GM10248 (cell line): ENCODE results near the gene POLR1C.
"Not testable (repeated sequence)": the region's sequence is repeated elsewhere in the genome, so short reads cannot be mapped to it uniquely, and the experiment has no call there.

ENCODE experiments used
- CTCF ChIA-PET: fragments of 300-600 bp; sonication (Branson Sonifier 250); formaldehyde crosslinking; extraction: SDS; loops from one replicate; lab custom pipeline; 2021; ENCODE audit warnings: antibody characterized with exemption; lab: Yijun Ruan, JAX
- POLR2A ChIA-PET: fragments of 350-650 bp; sonication (Branson Sonifier 250); formaldehyde crosslinking; extraction: SDS; loops from one replicate; lab custom pipeline; 2020; ENCODE audit warnings: antibody characterized with exemption; lab: Yijun Ruan, JAX
- DNase-seq: peaks from one replicate; pipeline ENCODE4 v3.0.0; 2012; ENCODE audit errors: extremely low spot score
- CTCF ChIP-seq: IDR thresholded peaks from 2 replicates; pipeline ENCODE4 v1.5.1; 2012; ENCODE audit warnings: mild to moderate bottlenecking, low read depth; ENCODE audit errors: extremely low read depth, missing control alignments, control extremely low read depth

POLR1C gene

DNA sequence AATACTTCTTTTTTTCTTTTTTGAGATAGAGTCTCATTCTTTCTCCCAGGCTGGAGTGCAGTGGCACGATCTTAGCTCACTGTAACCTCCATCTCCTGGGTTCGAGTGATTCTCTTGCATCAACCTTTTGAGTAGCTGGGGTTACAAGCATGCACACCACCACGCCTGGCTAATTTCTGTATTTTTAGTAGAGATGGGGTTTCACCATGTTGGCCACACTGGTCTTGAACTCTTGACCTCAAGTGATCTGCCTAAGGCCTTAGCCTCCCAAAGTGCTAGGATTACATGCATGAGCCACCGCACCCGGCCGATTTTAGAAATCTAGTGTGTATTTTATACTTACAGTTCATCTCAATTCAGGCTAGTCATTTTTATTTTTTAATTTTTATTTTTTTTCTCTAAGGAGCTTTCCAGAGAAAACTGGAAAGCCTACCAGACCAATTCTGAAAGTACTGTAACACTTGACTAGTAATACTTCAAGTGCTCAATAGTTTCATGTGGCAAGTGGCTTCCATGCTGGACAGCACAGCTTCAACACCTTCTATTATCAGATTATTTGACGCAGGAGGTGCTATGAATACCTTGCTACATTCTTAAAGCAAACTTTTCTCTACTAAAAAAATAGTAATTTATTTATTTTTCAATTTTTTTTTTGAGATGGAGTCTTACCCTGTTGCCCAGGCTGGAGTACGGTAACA lies 25.0 kb downstream of the POLR1C start:
- DNase-seq = peak; percentile 28
- TF ChIP-seq CTCF = no peak
- POLR2A ChIA-PET = interaction anchor here (0.6 kb wide), 1 partner anchor 368 kb away, joined by 4 read pairs; no protein-coding TSS in a partner anchor
- CTCF ChIA-PET = interaction anchor here (1.3 kb wide), 1 partner anchor 35 kb away, joined by 4 read pairs; no protein-coding TSS in a partner anchor

DNA sequence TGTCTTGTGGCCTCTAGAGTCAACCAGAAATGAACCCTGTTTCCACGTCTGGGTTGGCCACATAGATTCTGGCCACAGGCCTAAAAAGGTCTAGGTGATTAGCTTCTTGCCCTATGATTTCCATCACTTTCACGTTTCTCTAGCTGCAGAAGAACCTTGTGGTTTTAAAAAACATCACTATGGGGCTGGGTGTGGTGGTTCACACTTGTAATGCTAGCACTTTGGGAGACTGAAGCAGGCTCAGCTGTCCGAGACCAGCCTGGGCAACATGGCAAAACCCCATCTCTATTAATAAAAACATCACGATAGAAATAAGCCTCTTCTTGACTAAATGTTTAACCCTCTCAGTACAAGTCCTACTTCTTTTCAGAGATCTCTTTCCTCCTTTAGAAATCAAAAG lies 27.6 kb downstream of the POLR1C start:
- TF ChIP-seq CTCF = no peak
- CTCF ChIA-PET = interaction anchor here (0.6 to 1.0 kb wide), 3 partner anchors 14 to 37 kb away, joined by 3 to 4 read pairs (median 3); no protein-coding TSS in a partner anchor
- no peak for DNase-seq
- POLR2A ChIA-PET = no interaction called here

DNA sequence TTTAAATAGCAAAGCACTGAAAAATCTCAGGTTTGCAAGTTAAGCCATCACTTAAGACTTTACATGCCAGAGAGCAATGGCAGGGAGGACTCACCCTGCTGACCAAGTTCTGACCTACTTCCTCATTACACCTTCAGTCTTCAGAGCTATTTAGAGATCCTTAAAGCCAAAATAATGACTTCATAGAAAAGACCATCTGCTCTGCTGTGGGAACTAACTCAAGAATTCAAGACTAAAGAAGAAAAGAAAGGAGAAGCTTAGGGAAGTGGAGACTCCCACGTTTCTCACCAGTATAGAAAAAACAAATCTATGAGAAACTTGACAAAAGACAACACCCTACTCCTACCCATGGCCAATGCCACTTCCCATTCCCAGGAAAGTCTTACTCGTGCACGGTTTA lies 30.3 kb downstream of the POLR1C start:
- peak; percentile 26 for DNase-seq
- CTCF ChIA-PET = interaction anchor here (0.9 to 2.5 kb wide), 6 partner anchors 15 to 223 kb away, joined by 3 to 8 read pairs (median 4); partner anchors contain the start of genes POLH, VEGFA and XPO5
- POLR2A ChIA-PET = no interaction called here
- no peak for TF ChIP-seq CTCF

DNA sequence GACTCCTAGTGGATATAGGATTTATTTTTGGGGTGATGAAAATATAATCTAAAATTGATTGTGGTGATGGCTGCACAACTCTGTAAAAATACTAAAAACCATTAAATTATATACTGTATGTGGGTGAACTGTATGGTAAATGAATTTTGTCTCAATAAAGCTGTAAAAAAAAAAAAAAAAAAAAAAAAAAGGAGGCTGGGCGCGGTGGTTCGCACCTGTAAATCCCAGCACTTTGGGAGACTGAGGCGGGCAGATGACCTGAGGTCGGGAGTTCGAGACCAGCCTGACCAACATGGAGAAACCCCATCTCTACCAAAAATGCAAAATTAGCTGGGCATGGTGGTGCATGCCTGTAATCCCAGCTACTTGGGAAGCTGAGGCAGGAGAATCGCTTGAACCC lies 40.7 kb downstream of the POLR1C start:
- POLR2A ChIA-PET = interaction anchor here (0.6 kb wide), 1 partner anchor 63 kb away, joined by 3 read pairs; no protein-coding TSS in a partner anchor
- CTCF ChIA-PET, DNase-seq: not testable (repeated sequence)

DNA sequence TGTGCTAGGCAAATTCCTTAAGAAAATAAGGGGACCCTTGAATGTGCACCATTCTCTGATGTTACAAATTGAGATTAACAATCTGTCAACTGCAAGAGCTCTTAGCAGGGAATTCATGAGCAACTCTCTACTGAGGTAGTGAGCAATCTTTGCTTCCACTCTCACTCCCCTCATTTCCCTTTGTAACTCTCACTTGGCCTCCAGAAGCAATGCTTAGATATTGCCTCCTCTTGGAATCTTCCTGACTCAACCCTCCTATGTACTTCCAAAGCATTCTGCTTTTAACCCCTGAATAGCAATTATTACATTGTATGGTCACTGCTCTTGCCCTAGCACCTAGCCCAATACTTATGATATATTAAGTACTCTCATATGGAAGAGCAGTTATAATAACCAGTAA lies 42.4 kb downstream of the POLR1C start:
- POLR2A ChIA-PET = no interaction called here

DNA sequence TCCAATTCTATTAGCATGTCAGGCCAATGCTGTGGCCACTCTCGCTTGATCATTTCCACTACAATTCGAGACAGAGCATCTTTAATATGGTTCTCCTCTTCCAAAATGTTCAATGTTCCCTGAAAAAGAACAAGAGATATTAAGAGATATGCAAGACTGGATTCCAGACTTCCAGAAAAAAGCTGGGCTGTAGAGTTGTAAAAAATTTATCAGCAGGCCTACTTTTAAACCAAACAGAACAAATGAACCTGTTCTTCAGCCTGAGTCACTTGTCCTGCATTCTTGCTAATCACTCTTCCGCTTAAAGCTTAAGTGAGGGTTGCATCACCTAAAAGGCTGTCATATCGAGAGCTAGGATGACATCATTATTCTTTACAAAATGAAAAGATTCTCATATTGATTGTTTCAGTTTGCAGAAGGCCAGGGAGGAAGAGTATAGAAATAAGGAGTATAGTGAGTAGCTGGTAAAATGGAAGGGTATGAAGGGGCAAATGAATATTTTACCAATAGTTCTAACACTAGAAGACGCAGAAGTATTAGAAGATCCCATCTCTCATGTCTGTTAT lies 54.1 kb downstream of the POLR1C start:
- no peak for TF ChIP-seq CTCF
- CTCF ChIA-PET = interaction anchor here (0.6 to 1.8 kb wide), 4 partner anchors 12 to 811 kb away, joined by 3 to 6 read pairs (median 3); no protein-coding TSS in a partner anchor
- POLR2A ChIA-PET = interaction anchor here (1.0 kb wide), 1 partner anchor 58 kb away, joined by 3 read pairs; the partner anchor contains the start of gene GTPBP2
- DNase-seq = peak; percentile 36

More for the DNA sequence above, 42.4 kb downstream of the POLR1C start:
- CTCF ChIA-PET = interaction anchor here (1.2 to 1.6 kb wide), 2 partner anchors 10 to 15 kb away, joined by 3 read pairs; no protein-coding TSS in a partner anchor
- TF ChIP-seq CTCF = no peak
- DNase-seq = no peak
